Measurements from ENCODE around the gene NR5A1.

DNA sequence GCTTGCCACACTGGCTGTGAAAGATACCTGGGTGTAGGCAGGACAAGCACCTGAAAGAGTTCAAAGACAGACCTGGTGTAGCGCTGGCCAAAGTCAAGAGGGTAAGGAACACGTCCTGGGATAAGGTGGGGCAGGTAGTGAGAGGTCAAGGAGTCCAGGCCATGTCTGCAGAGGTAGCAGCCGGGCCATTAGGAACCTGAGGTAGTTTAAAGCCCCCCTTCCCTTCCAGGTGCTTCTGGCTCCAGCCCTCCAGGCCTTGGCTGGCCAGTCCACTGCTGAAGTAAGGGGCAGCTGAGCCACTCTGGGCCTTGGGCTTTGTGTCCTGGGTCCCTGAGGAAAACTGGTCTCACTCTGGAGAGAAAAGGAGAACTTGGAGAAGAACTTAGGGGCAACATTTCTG is 13.9 kb upstream of the NR5A1 start:
- TF ChIP-seq EP300 (IDR thresholded peaks at IDR 0.05) (no peak), POLR2A (IDR thresholded peaks at IDR 0.05; ENCODE audit: low read depth) (no peak)
- TF ChIP-seq, protein P1, sequence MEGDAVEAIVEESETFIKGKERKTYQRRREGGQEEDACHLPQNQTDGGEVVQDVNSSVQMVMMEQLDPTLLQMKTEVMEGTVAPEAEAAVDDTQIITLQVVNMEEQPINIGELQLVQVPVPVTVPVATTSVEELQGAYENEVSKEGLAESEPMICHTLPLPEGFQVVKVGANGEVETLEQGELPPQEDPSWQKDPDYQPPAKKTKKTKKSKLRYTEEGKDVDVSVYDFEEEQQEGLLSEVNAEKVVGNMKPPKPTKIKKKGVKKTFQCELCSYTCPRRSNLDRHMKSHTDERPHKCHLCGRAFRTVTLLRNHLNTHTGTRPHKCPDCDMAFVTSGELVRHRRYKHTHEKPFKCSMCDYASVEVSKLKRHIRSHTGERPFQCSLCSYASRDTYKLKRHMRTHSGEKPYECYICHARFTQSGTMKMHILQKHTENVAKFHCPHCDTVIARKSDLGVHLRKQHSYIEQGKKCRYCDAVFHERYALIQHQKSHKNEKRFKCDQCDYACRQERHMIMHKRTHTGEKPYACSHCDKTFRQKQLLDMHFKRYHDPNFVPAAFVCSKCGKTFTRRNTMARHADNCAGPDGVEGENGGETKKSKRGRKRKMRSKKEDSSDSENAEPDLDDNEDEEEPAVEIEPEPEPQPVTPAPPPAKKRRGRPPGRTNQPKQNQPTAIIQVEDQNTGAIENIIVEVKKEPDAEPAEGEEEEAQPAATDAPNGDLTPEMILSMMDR (IDR thresholded peaks at IDR 0.05): no peak

All from esophagus muscularis mucosa (tissue), 4 donors.